ENCODE results near the gene CEBPA. TPM values are rescaled to one million over a fixed set of nuclear protein-coding genes. Genes with fewer than 3 reads are reported as not detected.
A peak's percentile ranks its signal among the peaks of the same experiment; 100 is the strongest.

The CEBPA gene
- total and polyA plus RNA-seq, 4 experiments from 2014 or later: 0.20 to 2.4 (median 1.6) TPM

DNA sequence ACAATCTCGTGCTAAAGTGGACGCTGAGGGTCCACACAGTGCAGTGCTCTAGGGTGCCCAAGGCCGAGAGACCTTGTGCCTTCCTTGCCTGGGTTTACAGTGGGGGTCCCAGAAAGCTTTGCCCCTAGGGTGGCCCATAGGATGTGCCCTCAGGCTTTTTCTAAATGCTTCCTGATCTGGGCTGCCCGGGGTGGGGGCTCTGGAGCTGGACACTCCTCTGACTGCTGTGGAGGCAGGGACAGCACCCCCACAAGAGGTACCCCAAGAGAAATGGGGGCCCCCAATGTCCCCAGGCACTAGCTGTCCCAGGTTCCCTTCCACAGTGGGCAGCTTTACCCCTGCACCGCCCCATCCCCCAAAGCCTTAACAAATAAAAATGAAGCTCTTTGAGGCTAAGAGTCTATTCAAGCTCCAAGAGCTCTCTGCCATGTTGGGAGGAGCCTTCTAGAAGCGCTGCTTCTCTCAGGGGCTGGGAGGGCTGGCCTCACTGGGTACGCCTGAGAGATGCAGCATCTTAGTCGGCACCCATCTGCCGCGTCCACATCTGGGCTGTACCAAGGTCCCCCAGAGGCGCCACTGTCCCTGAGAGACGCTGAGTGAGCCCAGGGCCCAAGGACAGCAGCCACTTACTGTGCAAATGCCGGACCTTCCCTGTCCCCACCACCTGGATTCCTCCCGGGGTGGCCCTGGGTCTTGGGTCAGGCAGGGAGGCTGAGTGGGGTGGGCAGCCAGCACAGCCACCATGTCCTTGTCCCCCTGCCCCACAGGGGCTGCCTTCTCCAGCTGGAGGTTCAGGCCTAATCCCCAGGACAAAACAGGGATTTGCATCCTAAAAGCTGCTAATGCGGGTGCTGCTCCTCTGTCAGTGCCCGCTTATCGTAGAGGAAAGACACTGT is 27.4 kb downstream of the CEBPA start:
- no peak for DNase-seq
- H3K27me3 ChIP-seq (ENCODE audit: insufficient read depth, low read length): no peaks in the 10 kb centered on the region
- no peaks in the 10 kb centered on the region for H3K27me3 Mint-ChIP-seq
- ChIA-PET POLR2A (ENCODE audit: partially characterized antibody) (no interaction called here), CTCF (ENCODE audit: partially characterized antibody) (interaction anchor here (1.4 kb wide), 1 partner anchor 10 kb away, joined by 3 read pairs; no protein-coding TSS in a partner anchor)
- no peaks in the 10 kb centered on the region for H3K9me3 ChIP-seq (ENCODE audit: control insufficient read depth in 1 of 2, low read length in 2 of 2)
- peaks cover 8% of the 10 kb centered on the region for H3K4me1 ChIP-seq (ENCODE audit: insufficient read depth, low read length)
- H3K36me3 ChIP-seq (ENCODE audit: insufficient read depth, low read length): no peaks in the 10 kb centered on the region
- H3K36me3 Mint-ChIP-seq: no peaks in the 10 kb centered on the region
- no peak overlapping the region for H3K27ac ChIP-seq (ENCODE audit: low read depth, low read length)
- intact Hi-C loops (cut with micrococcal nuclease): no loop called here
- no peak overlapping the region for H3K4me3 ChIP-seq (ENCODE audit: low read length in 2 of 2)
- peaks cover 4 to 13% (median 5%) of the 10 kb centered on the region in 4 donors for H3K4me1 Mint-ChIP-seq
- H3K27ac Mint-ChIP-seq: no peak overlapping the region
- no peak overlapping the region for H3K4me3 Mint-ChIP-seq
- no peaks in the 10 kb centered on the region for H3K9me3 Mint-ChIP-seq

DNA sequence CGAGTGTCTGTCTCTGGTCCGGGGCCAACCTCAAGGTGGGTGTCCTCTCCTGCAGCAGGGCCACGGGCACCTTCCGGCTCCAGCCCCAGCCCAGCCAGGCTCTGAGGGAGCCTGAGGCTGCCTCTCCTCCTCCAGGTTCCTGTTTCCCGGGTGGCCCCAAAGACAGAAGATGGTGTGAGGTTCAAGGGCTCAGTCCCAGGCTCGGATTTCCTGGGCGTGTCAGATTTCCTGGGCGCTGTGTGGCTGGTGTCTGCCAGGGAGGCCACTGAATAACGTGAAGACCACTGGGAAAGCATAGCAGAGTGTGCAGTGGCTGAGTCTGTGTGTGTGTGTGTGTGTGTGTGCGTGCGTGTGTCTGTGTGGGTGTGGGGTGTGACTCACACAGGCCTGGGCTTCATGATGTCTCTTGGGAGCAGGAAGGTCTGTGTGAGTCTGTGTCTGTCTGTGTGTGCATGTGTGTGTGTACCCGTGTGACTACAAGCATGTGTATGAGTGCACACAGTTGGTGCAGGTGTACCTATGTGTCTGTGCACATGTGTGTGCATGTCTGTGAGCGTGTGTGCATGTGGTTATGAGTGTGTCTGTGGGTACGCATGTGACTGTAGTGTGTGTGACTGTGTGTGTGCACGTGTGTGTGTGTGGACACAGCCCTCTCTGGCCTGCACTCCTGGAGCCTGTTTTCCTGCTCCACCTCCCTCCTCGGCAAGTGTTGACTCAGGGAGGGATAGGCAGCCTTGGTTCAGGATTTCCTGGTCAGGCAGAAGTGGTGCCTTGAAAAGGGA is 28.3 kb downstream of the CEBPA start:
- intact Hi-C loops (cut with micrococcal nuclease): no loop called here
- Mint-ChIP-seq H3K4me3 (peak overlapping the region in 1 of 8 donors; percentile 56), H3K27me3 (no peaks in the 10 kb centered on the region), H3K27ac (peak overlapping the region in 4 of 7 donors; percentile 15 to 85 (median 60)), H3K4me1 (peaks cover 4 to 13% (median 5%) of the 10 kb centered on the region in 4 donors), H3K9me3 (no peaks in the 10 kb centered on the region), H3K36me3 (no peaks in the 10 kb centered on the region)
- Histone ChIP-seq H3K4me3 (ENCODE audit: low read length in 2 of 2) (no peak overlapping the region), H3K9me3 (ENCODE audit: control insufficient read depth in 1 of 2, low read length in 2 of 2) (no peaks in the 10 kb centered on the region), H3K27me3 (ENCODE audit: insufficient read depth, low read length) (no peaks in the 10 kb centered on the region), H3K4me1 (ENCODE audit: insufficient read depth, low read length) (peaks cover 4% of the 10 kb centered on the region), H3K36me3 (ENCODE audit: insufficient read depth, low read length) (no peaks in the 10 kb centered on the region), H3K27ac (ENCODE audit: low read depth, low read length) (no peak overlapping the region)
- POLR2A ChIA-PET (ENCODE audit: partially characterized antibody): no interaction called here
- DNase-seq: peak in 1 of 5 donors; percentile 14
- CTCF ChIA-PET (ENCODE audit: partially characterized antibody): interaction anchor here (1.4 kb wide), 1 partner anchor 11 kb away, joined by 3 read pairs; no protein-coding TSS in a partner anchor

DNA sequence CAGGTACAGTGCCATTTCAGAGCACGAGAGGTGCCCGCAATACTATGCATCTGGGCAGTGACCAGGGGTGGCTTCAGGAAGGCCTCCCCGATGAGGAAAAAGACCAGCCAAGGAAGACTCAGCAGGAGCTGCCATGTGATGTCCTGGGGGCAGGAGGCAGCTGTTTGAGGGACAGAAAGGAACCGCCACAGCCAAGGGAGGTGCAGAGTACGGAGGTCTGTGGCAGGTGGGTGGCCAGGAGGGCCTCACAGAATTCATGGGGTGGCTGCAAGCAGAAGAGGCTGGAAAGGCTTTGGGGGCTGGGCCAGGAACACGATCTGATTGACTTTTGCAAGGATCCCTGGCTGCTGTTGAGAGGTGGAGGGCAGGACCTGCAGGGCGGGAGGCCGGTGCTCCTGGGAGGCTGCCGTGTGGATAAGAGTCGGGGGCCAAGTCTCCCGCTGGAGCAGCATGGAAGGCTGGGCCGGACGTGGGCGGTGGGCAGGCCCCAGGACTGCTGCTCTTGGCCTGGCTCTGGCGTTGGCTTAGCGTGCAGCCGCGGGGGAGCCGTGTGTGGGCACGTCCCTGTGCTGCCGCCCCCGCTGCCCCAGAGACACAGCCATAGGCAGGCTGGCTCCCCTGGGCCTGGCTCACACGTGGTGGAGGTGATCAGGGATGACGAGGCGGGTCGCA is 29.1 kb downstream of the CEBPA start:
- Histone ChIP-seq H3K27ac (ENCODE audit: low read depth, low read length) (no peak overlapping the region), H3K27me3 (ENCODE audit: insufficient read depth, low read length) (no peaks in the 10 kb centered on the region), H3K4me1 (ENCODE audit: insufficient read depth, low read length) (peaks cover 4% of the 10 kb centered on the region), H3K9me3 (ENCODE audit: control insufficient read depth in 1 of 2, low read length in 2 of 2) (no peaks in the 10 kb centered on the region), H3K36me3 (ENCODE audit: insufficient read depth, low read length) (no peaks in the 10 kb centered on the region), H3K4me3 (ENCODE audit: low read length in 2 of 2) (no peak overlapping the region)
- DNase-seq: no peak
- Mint-ChIP-seq H3K4me1 (peaks cover 4 to 13% (median 5%) of the 10 kb centered on the region in 4 donors), H3K9me3 (no peaks in the 10 kb centered on the region), H3K27ac (peak overlapping the region in 1 of 7 donors; percentile 59), H3K36me3 (no peaks in the 10 kb centered on the region), H3K27me3 (no peaks in the 10 kb centered on the region), H3K4me3 (no peak overlapping the region)
- intact Hi-C loops (cut with micrococcal nuclease): no loop called here
- ChIA-PET CTCF (ENCODE audit: partially characterized antibody) (interaction anchor here (1.2 kb wide), 1 partner anchor 38 kb away, joined by 4 read pairs; no protein-coding TSS in a partner anchor), POLR2A (ENCODE audit: partially characterized antibody) (no interaction called here)

DNA sequence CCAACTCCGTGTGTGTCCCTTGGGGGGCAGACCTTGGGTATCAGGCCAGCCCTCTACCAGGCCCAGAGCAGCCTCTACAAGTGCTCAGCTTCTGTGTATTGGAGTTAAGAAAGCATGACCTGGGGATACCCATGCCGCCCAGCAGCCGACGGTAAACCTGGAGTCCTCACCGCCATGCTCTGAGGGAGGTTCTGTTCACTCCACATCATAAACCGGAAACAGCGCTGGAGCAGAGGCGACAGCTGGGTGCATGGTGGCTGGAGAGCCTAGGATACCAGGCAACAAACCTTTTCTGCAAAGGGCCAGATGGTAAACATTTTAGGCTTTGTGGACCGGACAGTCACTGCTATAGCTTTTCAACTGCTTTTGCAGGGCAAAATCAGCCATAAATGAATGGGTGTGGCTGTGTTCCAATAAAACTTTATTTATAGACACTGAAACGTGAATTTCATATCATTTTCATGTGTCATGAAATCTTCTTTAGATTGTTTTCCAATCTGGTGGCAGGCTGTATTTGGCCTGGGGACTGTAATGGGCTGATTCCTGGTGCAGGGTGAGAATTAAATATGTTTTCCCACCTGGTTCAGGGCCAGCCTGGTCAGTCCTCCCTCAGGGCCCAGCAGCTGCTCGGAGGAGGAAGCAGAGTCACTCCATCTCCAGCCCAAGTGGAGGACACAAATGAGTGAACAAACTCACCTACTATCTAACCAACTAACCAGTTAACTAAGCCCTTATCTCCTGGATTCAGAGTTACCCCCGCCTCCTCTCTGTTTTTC is 30.9 kb downstream of the CEBPA start:
- H3K27ac Mint-ChIP-seq: peak overlapping the region in 1 of 7 donors; percentile 42
- CTCF ChIA-PET (ENCODE audit: partially characterized antibody): no interaction called here
- H3K4me3 Mint-ChIP-seq: no peak overlapping the region
- H3K4me1 Mint-ChIP-seq: peaks cover 4 to 13% (median 5%) of the 10 kb centered on the region in 4 donors
- Histone ChIP-seq H3K27ac (ENCODE audit: low read depth, low read length) (no peak overlapping the region), H3K27me3 (ENCODE audit: insufficient read depth, low read length) (no peaks in the 10 kb centered on the region), H3K4me3 (ENCODE audit: low read length in 2 of 2) (no peak overlapping the region), H3K9me3 (ENCODE audit: control insufficient read depth in 1 of 2, low read length in 2 of 2) (no peaks in the 10 kb centered on the region), H3K4me1 (ENCODE audit: insufficient read depth, low read length) (peaks cover 4% of the 10 kb centered on the region), H3K36me3 (ENCODE audit: insufficient read depth, low read length) (no peaks in the 10 kb centered on the region)
- H3K36me3 Mint-ChIP-seq: no peaks in the 10 kb centered on the region
- intact Hi-C loops (cut with micrococcal nuclease): no loop called here
- H3K27me3 Mint-ChIP-seq: no peaks in the 10 kb centered on the region
- no peaks in the 10 kb centered on the region for H3K9me3 Mint-ChIP-seq
- no peak for DNase-seq
- POLR2A ChIA-PET (ENCODE audit: partially characterized antibody): no interaction called here

DNA sequence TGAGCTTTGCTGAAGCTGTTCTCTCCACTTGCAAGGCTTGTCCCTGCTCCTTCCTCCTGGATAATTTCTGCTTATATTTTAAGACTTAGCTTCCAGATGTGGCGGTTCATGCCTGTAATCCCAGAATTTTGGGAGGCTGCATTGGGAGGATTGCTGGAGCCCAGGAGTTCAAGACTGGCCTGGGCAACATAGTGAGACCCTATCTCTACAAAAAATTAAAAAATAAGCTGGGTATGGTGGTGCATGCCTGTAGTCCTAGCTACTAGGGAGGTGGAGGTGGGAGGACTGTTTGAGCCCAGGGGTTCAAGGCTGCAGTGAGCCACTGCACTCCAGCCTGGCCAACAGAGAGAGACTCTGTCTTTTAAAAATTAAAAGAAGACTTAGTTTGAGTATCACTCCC is 31.6 kb downstream of the CEBPA start:
- H3K4me3 Mint-ChIP-seq: no peak overlapping the region
- no peak overlapping the region for H3K27ac Mint-ChIP-seq
- CTCF ChIA-PET (ENCODE audit: partially characterized antibody): no interaction called here
- POLR2A ChIA-PET (ENCODE audit: partially characterized antibody): no interaction called here
- no peaks in the 10 kb centered on the region for H3K36me3 Mint-ChIP-seq
- Histone ChIP-seq H3K27me3 (ENCODE audit: insufficient read depth, low read length) (no peaks in the 10 kb centered on the region), H3K4me1 (ENCODE audit: insufficient read depth, low read length) (peaks cover 4% of the 10 kb centered on the region), H3K36me3 (ENCODE audit: insufficient read depth, low read length) (no peaks in the 10 kb centered on the region), H3K9me3 (ENCODE audit: control insufficient read depth in 1 of 2, low read length in 2 of 2) (no peaks in the 10 kb centered on the region), H3K4me3 (ENCODE audit: low read length in 2 of 2) (no peak overlapping the region), H3K27ac (ENCODE audit: low read depth, low read length) (no peak overlapping the region)
- H3K27me3 Mint-ChIP-seq: no peaks in the 10 kb centered on the region
- intact Hi-C loops (cut with micrococcal nuclease): no loop called here
- H3K9me3 Mint-ChIP-seq: no peaks in the 10 kb centered on the region
- peaks cover 4 to 13% (median 5%) of the 10 kb centered on the region in 4 donors for H3K4me1 Mint-ChIP-seq
- DNase-seq: no peak

DNA sequence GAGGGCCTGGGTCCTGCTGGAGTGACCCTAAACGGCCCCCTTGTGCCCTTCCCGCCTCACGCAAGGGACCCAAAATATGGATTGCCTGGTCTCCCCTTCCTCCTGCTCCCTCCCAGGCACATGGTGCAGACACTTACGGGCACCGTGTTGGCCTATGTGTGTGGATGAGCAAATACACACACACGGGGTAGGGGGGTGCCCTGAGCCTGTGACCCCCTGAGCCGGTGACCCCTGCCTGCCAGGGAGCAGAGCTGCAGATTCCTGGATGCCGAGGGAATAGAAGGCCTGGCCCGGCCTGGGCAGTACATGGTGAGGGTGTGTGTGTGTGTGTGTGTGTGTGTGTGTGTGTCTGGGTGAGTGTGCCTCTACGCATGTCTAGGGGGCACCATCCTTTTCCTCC is 33.3 kb downstream of the CEBPA start:
- Histone ChIP-seq H3K27me3 (ENCODE audit: insufficient read depth, low read length) (no peaks in the 10 kb centered on the region), H3K36me3 (ENCODE audit: insufficient read depth, low read length) (no peaks in the 10 kb centered on the region), H3K4me1 (ENCODE audit: insufficient read depth, low read length) (peaks cover 3% of the 10 kb centered on the region), H3K9me3 (ENCODE audit: control insufficient read depth in 1 of 2, low read length in 2 of 2) (no peaks in the 10 kb centered on the region), H3K4me3 (ENCODE audit: low read length in 2 of 2) (no peak overlapping the region), H3K27ac (ENCODE audit: low read depth, low read length) (no peak overlapping the region)
- ChIA-PET POLR2A (ENCODE audit: partially characterized antibody) (no interaction called here), CTCF (ENCODE audit: partially characterized antibody) (no interaction called here)
- H3K9me3 Mint-ChIP-seq: peaks cover 0 to 3% (median 0%) of the 10 kb centered on the region in 8 donors
- no peak for DNase-seq
- H3K4me1 Mint-ChIP-seq: peaks cover 2 to 9% (median 4%) of the 10 kb centered on the region in 4 donors
- H3K4me3 Mint-ChIP-seq: no peak overlapping the region
- intact Hi-C loops (cut with micrococcal nuclease): no loop called here
- peak overlapping the region in 1 of 7 donors; percentile 17 for H3K27ac Mint-ChIP-seq
- H3K27me3 Mint-ChIP-seq: peaks cover 0 to 2% of the 10 kb centered on the region in 2 donors
- no peaks in the 10 kb centered on the region for H3K36me3 Mint-ChIP-seq
